ENCODE data around the gene UBL3.

GRCh38 chr13:29740961-29741360 is 109.5 kb downstream of the UBL3 start:
- no peak for TF ChIP-seq CTCF (IDR thresholded peaks at IDR 0.05)
- TF ChIP-seq POLR2A (IDR thresholded peaks at IDR 0.05) = no peak
